Neuronal stem cell (in vitro differentiated cells): ENCODE measurements around the gene CRACR2B. TPM values are rescaled to one million over a fixed set of nuclear protein-coding genes. Genes with fewer than 3 reads are reported as not detected.

ENCODE experiments used
- DNase-seq: peaks from one replicate; pipeline ENCODE4 v3.0.0-alpha.2; 2013; ENCODE audit warnings: low spot score
- H2AFZ ChIP-seq: one replicate; pipeline ENCODE4 v1.6.1; 2013; ENCODE audit warnings: mild to moderate bottlenecking, low read length, inconsistent platforms
- H2AK5ac ChIP-seq: 2 replicates; pipeline ENCODE4 v1.6.1; 2013; ENCODE audit warnings: low read depth, mild to moderate bottlenecking, inconsistent platforms, low read length, moderate library complexity, mixed read lengths
- H2BK120ac ChIP-seq: 2 replicates; pipeline ENCODE4 v1.6.1; 2013; ENCODE audit warnings: low read depth, mild to moderate bottlenecking, inconsistent platforms, low read length, moderate library complexity, mixed read lengths
- H2BK12ac ChIP-seq: one replicate; pipeline ENCODE4 v1.6.1; 2013; ENCODE audit warnings: low read length, inconsistent platforms
- H2BK15ac ChIP-seq: 2 replicates; pipeline ENCODE4 v1.6.1; 2013; ENCODE audit warnings: mild to moderate bottlenecking, low read length, inconsistent platforms, mixed read lengths
- H2BK5ac ChIP-seq: one replicate; pipeline ENCODE4 v1.6.1; 2013; ENCODE audit warnings: inconsistent platforms, mild to moderate bottlenecking, low read length, moderate library complexity
- H3K14ac ChIP-seq: one replicate; pipeline ENCODE4 v1.6.1; 2013; ENCODE audit warnings: low read length, inconsistent platforms
- H3K18ac ChIP-seq: 2 replicates; pipeline ENCODE4 v1.6.1; 2013; ENCODE audit warnings: low read length, inconsistent platforms
- H3K23ac ChIP-seq: 2 replicates; pipeline ENCODE4 v1.6.1; 2013; ENCODE audit warnings: low read depth, mild to moderate bottlenecking, mixed read lengths, low read length, inconsistent platforms; ENCODE audit not compliant: poor library complexity
- H3K27ac ChIP-seq: replicated peaks from 3 replicates; pipeline ENCODE4 v1.5.1; 2013; ENCODE audit warnings: low read length, inconsistent platforms
- H3K27me3 ChIP-seq, 3 experiments: 2 replicates each; pipeline ENCODE4 v1.6.1; 2013; ENCODE audit warnings: low read length in 3 of 3, mild to moderate bottlenecking in 2 of 3, inconsistent platforms in 1 of 3, low read depth in 1 of 3, mixed read lengths in 1 of 3, moderate library complexity in 1 of 3; ENCODE audit not compliant: control insufficient read depth in 3 of 3, insufficient read depth in 3 of 3
- H3K36me3 ChIP-seq, 2 donors: replicated peaks in 1 of 2; 2 replicates each; pipeline ENCODE4 v1.6.1; 2013; ENCODE audit warnings: low read length in 2 of 2; ENCODE audit not compliant: control insufficient read depth in 2 of 2, insufficient read depth in 2 of 2
- H3K4ac ChIP-seq: 2 replicates; pipeline ENCODE4 v1.6.1; 2013; ENCODE audit warnings: inconsistent platforms, mild to moderate bottlenecking, low read length, moderate library complexity
- H3K4me1 ChIP-seq, 2 donors: 1 replicate in 1 of 2; 2 replicates in 1 of 2; pipeline ENCODE4 v1.6.1; 2013; ENCODE audit warnings: low read length in 2 of 2, low read depth in 1 of 2; ENCODE audit not compliant: control insufficient read depth in 2 of 2, insufficient read depth in 1 of 2
- H3K4me2 ChIP-seq: one replicate; pipeline ENCODE4 v1.6.1; 2013; ENCODE audit warnings: mild to moderate bottlenecking, low read length, inconsistent platforms; ENCODE audit not compliant: insufficient read depth, poor library complexity, severe bottlenecking
- H3K4me3 ChIP-seq, 2 donors: 2 replicates each; pipeline ENCODE4 v1.5.1; 2013; ENCODE audit warnings: low read length in 2 of 2, mild to moderate bottlenecking in 2 of 2, inconsistent platforms in 1 of 2, moderate library complexity in 1 of 2
- H3K79me1 ChIP-seq: one replicate; pipeline ENCODE4 v1.6.1; 2013; ENCODE audit warnings: low read depth, mild to moderate bottlenecking, inconsistent platforms, low read length, moderate library complexity
- H3K9ac ChIP-seq: one replicate; pipeline ENCODE4 v1.6.1; 2013; ENCODE audit warnings: mild to moderate bottlenecking, low read depth, low read length, inconsistent platforms; ENCODE audit not compliant: poor library complexity
- H3K9me3 ChIP-seq, 2 donors: replicated peaks in 1 of 2; 2 replicates each; pipeline versions ENCODE3 to v1.6.1; 2013; ENCODE audit warnings: low read length in 2 of 2, mild to moderate bottlenecking in 2 of 2, inconsistent platforms in 1 of 2, low read depth in 1 of 2, mixed read lengths in 1 of 2, moderate library complexity in 1 of 2; ENCODE audit not compliant: control insufficient read depth in 2 of 2, insufficient read depth in 1 of 2
- H4K8ac ChIP-seq: one replicate; pipeline ENCODE4 v1.6.1; 2013; ENCODE audit warnings: low read depth, mild to moderate bottlenecking, inconsistent platforms, low read length, moderate library complexity
- H4K91ac ChIP-seq: one replicate; pipeline ENCODE4 v1.6.1; 2013; ENCODE audit warnings: low read length, low read depth, mild to moderate bottlenecking, inconsistent platforms; ENCODE audit not compliant: poor library complexity
- WGBS, 2 donors: extraction: QIAGEN DNeasy Blood & Tissue Kit; methylation state at CpG; one replicate each; pipeline ENCODE4 v1.1.7; 2013; ENCODE audit warnings: missing lambda C conversion rate in 2 of 2, mixed read lengths in 1 of 2; ENCODE audit not compliant: insufficient read length in 2 of 2, insufficient replicate concordance in 1 of 2; ENCODE audit errors: extremely low coverage in 2 of 2; 5-methylcytosine and 5-hydroxymethylcytosine counted together
- polyA plus RNA-seq, 2 experiments: library from polyadenylated mRNA; stranded (reverse); fragments of 200-250 nt; gene quantifications; one replicate each; pipeline ENCODE4 v1.2.3, GENCODE V29; 2013

Gene CRACR2B
- polyA plus RNA-seq (2013, experiment 1 of 2) = 12.4 TPM
- polyA plus RNA-seq (2013, experiment 2 of 2) = 11.8 TPM

DNA sequence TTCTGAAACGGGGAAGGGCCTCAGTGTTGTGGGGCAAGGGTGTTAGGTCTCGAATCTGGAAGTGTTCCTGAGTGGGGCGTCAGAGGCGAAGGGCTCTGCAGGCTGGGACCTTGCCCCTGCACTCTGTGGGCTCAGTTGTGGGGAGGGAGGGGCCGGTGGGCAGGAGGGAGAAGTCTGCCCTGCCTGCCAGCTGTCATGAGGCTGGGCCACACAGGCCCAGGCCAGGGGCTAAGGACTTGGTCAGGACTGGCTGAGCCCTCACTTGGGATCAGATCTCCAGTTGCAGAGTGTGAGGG, at the start of gene CRACR2B:
Gene CRACR2B, plus strand, starts transcription at position 23 of the 296 bp plus-strand sequence. CDS start 689 bp downstream, outside the sequence.
- H3K4me2 ChIP-seq = peak within 1 kb of the TSS; percentile 83
- peak within 1 kb of the TSS; percentile 88 for H2BK5ac ChIP-seq
- peak within 1 kb of the TSS; percentile 82 for H2BK15ac ChIP-seq
- no peak within 1 kb of the TSS for H2BK120ac ChIP-seq
- H3K14ac ChIP-seq = peak within 1 kb of the TSS; percentile 97
- no peak within 1 kb of the TSS for H4K91ac ChIP-seq
- H3K4ac ChIP-seq = peak within 1 kb of the TSS; percentile 13
- peaks cover 9 to 56% (median 18%) of the 10 kb centered on the region in 3 experiments for H3K27me3 ChIP-seq
- H3K18ac ChIP-seq = peak within 1 kb of the TSS; percentile 92
- H3K36me3 ChIP-seq = peaks cover 0 to 22% of the 10 kb centered on the region in 2 donors
- no peak for DNase-seq
- peak within 1 kb of the TSS; percentile 93 for H3K23ac ChIP-seq
- peaks cover 0 to 3% of the 10 kb centered on the region in 2 donors for H3K9me3 ChIP-seq
- peaks cover 3% of the 10 kb centered on the region for H3K79me1 ChIP-seq
- no CpG with 5 or more reads among the region's 5 CpGs for WGBS, 2 donors
- H2BK12ac ChIP-seq = peak within 1 kb of the TSS; percentile 8
- H4K8ac ChIP-seq = no peak within 1 kb of the TSS
- peak within 1 kb of the TSS; percentile 85 for H2AK5ac ChIP-seq
- H3K4me1 ChIP-seq = peaks cover 45 to 53% of the 10 kb centered on the region in 2 donors
- H3K9ac ChIP-seq = peak within 1 kb of the TSS; percentile 77
- peak within 1 kb of the TSS; percentile 45 to 55 for H3K4me3 ChIP-seq
- H2AFZ ChIP-seq = peak within 1 kb of the TSS; percentile 80
- no peak within 1 kb of the TSS for H3K27ac ChIP-seq

DNA sequence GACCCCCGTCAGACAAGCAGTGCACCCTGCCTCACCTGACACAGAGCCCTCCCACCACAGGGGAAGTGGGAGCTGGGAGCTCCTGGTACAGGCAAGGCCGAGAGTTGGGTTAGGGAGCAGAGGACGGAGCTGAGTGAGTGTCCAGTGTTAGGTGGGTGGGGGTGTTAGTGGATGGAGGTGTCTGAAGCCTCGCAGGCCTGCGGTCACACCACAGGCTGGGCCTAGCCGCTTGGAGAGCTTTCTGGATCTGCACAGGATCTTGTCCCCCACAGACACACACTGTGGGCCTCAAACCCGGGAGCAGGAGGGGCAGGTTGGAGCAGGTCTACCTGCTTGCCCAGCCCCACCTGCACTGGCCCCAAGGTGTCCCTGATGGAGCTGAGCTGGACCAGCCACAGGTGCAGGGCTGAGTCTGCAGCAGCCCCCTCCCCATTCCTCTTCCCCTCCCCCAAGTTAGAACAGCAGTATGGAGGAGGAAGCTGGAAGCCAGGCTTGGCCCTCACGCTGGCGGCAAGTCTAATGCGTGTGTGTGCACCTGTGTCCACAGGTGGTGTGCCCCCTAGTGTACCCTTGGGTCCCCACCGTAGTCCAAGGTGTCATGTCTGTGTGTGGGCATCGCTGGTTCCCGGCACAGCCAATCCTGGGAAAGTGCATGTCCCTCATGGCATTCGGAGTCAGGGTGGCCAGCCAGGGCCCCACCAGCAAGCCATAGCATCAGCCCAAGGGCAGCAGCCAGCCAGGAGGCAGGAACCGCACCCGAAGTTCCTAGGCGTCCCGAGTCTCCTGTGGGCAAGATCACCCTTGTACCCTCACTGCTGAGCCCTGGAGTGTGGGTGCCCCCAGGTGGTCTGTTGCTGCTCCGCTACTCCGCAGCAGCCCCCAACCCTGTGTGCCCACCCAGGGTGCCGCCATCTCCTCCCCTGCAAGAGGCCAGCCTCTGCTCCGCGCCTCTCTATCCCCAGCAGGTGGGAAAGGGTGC, 48.5 kb upstream of the CRACR2B start:
- peak overlapping the region; percentile 72 for H2BK120ac ChIP-seq
- peaks cover 10 to 21% of the 10 kb centered on the region in 2 donors for H3K4me1 ChIP-seq
- H2BK5ac ChIP-seq = no peak overlapping the region
- no peak overlapping the region for H3K4ac ChIP-seq
- no CpG with 5 or more reads among the region's 23 CpGs for WGBS, 2 donors
- H3K9ac ChIP-seq = peak overlapping the region; percentile 70
- DNase-seq = no peak
- H2AFZ ChIP-seq = no peak overlapping the region
- no peak overlapping the region for H3K14ac ChIP-seq
- peak overlapping the region; percentile 22 for H2BK12ac ChIP-seq
- H3K27ac ChIP-seq = no peak overlapping the region
- no peaks in the 10 kb centered on the region for H3K27me3 ChIP-seq
- no peak overlapping the region for H4K91ac ChIP-seq
- no peaks in the 10 kb centered on the region for H3K9me3 ChIP-seq
- H2AK5ac ChIP-seq = peak overlapping the region; percentile 75
- no peak overlapping the region for H3K18ac ChIP-seq
- peaks cover 7 to 29% of the 10 kb centered on the region in 2 donors for H3K36me3 ChIP-seq
- no peak overlapping the region for H3K23ac ChIP-seq
- no peak overlapping the region for H2BK15ac ChIP-seq
- H4K8ac ChIP-seq = no peak overlapping the region
- H3K4me2 ChIP-seq = no peak overlapping the region
- H3K4me3 ChIP-seq = peak overlapping the region in 1 of 2 donors; percentile 9
- H3K79me1 ChIP-seq = peaks cover 17% of the 10 kb centered on the region

DNA sequence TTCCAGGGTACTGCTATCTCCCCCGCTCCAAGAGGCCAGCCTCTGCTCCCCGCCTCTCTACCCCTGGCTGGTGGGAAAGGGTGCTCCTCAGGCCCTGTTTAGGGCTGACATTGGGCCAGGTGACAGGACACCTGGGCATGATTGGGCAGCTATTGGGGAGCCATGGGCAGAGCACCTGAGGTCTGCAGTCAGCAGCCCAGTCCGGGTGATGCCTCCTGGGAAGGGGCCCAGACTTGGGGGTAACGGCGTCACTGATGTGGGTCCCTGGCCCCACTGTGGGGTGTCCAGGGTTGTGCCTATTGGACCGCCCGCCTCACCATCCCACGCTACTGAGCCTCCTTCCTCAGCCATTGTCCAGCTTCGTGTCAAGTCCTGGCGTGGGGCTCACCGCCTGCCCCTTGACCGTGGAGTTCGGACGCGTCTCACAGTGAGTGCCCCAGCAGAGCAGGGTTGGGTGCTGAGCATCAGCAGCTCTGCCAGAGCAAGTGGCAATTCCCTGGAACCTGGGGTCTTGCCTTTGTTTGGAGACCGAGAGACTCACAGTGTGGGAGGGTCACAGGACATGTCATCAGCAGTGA, 47.7 kb upstream of the CRACR2B start:
- no peak overlapping the region for H3K4me3 ChIP-seq
- H3K4ac ChIP-seq = no peak overlapping the region
- H2AK5ac ChIP-seq = no peak overlapping the region
- peaks cover 15% of the 10 kb centered on the region for H3K79me1 ChIP-seq
- DNase-seq = no peak
- no peaks in the 10 kb centered on the region for H3K27me3 ChIP-seq
- H3K23ac ChIP-seq = no peak overlapping the region
- H3K36me3 ChIP-seq = peaks cover 7 to 24% of the 10 kb centered on the region in 2 donors
- peaks cover 10 to 21% of the 10 kb centered on the region in 2 donors for H3K4me1 ChIP-seq
- H3K9me3 ChIP-seq = no peaks in the 10 kb centered on the region
- no peak overlapping the region for H2BK120ac ChIP-seq
- peak overlapping the region; percentile 67 for H3K9ac ChIP-seq
- H3K18ac ChIP-seq = no peak overlapping the region
- H2BK5ac ChIP-seq = no peak overlapping the region
- no peak overlapping the region for H2AFZ ChIP-seq
- H4K8ac ChIP-seq = no peak overlapping the region
- no peak overlapping the region for H2BK15ac ChIP-seq
- H3K4me2 ChIP-seq = no peak overlapping the region
- no peak overlapping the region for H2BK12ac ChIP-seq
- no CpG with 5 or more reads among the region's 16 CpGs for WGBS, 2 donors
- no peak overlapping the region for H3K14ac ChIP-seq
- no peak overlapping the region for H3K27ac ChIP-seq
- no peak overlapping the region for H4K91ac ChIP-seq
